DMS114 treated with DMSO at 0.1 percent for 48 hours (cell line): ENCODE measurements around the gene CIPC.

Source experiments
- DNase-seq: peaks from one replicate; lab custom pipeline; 2025; ENCODE audit not compliant: unreplicated experiment; lab: John Stamatoyannopoulos, UW

CIPC gene

GRCh38 chr14:77097700-77098528, at the start of gene CIPC:
Gene CIPC (plus strand): TSS chr14:77098258. CDS start chr14:77105709, 7,451 bp downstream.
- peak; percentile 95 for DNase-seq

GRCh38 chr14:77051116-77051515, 46.9 kb upstream of the CIPC start:
- no peak for DNase-seq

DNA sequence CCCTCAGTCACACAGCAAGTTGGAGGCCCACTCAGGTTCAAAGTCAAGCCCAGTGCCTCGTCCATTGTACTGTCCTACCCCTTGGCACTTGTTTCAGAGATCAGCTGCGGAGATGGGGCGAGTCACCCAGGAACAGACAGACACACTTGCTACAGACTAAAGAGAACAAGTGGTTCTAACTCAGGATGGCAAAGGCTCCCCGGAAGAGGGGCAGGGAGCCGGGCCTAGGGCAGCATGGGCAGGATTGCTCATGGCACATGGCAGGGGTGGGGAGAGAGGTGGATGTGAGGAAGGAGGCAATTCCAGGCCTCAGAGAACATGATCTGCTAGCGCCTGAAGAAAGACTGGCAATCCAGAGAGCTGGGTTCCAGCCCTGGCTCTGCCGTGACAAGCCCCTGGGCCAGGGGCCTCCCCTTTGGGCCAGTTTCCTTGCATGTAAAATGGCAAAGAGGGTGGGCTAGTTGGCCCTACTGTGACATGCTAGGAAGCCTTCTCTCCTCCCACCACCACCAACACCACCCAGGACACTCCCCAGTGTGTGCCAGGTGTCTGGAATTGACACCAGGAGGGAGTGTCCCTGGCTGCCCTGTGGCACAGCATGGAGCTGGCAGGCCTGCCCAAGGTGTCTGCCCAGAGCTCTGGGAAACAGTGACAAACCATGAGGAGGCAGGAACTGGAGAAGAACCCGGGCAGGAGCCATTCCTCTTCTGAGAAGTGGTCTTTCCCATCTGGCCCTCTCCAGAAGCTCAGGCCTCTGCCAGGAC, 45.6 kb upstream of the CIPC start:
- no peak for DNase-seq

- DNase-seq, result no peak
Observed at GRCh38 chr14:77053046-77053841, 44.8 kb upstream of the CIPC start.

DNA sequence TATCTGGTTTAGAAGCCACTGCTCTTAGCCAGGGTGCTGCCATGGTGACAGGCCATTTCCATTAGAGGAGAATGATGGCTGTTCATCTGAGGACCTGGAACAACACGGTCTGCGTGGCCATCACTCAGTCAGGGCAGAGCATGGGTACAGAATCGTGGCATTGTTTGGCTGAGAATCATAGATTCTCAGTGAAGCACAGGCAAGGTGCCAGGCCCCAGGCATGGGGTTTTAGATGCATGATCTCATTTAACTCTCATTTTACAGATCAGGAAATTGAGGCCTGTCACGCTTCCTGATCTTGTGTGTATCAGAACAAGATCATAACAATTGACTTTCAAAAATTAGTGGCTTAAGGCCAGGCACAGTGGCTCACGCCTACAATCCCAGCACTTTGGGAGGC, 42.8 kb upstream of the CIPC start:
- DNase-seq, result no peak

DNA sequence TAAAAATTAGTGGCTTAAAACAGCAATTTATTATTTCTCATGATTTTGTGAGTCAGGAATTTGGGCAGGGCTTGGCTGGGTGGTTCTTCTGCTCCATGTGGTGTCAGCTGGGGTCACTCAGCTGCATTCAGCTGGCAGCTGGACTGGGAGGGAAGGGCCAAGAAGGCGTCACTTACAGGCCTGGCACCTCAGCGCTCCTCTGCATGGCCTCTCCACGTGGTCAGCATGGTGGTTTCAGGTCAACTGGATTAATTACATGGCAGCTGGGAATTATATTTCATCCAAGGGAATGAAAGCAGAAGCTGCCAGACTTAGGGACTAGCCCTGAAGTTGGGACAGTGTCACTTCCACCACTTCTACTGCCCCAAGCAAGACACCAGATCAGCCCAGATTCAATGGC, 42.1 kb upstream of the CIPC start:
- DNase-seq, result no peak

DNA sequence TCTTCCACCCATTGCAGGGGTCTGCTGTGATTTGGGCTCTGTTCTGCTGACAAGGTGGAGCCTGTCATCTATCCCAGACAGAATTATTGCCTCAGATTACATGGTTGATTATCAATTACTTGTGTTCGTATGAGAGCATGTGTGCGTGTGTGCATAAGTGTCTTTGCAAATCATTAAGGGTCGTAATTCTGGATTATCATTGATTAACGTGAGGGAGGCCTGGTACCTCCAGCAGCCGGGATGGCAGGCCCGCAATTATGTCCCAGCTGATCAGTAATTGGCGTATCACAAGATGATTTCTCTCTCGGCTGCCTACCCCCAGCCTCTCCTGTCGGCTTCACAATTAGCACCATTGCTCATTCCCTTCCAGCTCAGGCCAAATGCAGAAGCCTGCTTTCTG, 39.9 kb upstream of the CIPC start:
- DNase-seq, result no peak

GRCh38 chr14:77058785-77059184, 39.3 kb upstream of the CIPC start:
- DNase-seq, result no peak

- no peak for DNase-seq
Observed at GRCh38 chr14:77059276-77059915, 38.7 kb upstream of the CIPC start.

GRCh38 chr14:77061630-77062257, 36.3 kb upstream of the CIPC start:
- no peak for DNase-seq

DNA sequence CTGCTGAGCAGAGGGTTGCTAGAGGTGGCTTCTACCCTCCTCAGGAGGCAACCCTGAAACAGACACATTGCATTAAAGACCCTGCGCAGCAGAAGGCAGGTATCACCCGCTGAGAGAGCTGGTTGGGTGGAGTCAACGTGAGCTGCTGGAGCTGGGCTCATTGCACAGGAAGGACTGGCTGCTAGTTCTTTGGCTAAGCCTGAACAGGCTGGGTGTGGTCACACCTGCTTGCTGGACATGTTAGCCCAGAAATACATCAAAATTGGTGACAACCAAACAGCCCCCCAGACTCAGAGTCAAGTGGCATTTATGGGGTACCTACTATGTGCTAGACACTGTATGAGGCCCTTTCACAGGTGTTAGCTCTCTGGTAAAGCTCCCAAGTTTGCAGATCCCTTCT, 35.8 kb upstream of the CIPC start:
- no peak for DNase-seq

- DNase-seq, result no peak
Observed at GRCh38 chr14:77063571-77064171, 34.4 kb upstream of the CIPC start.

- DNase-seq, result no peak
Observed at GRCh38 chr14:77064521-77065178, 33.4 kb upstream of the CIPC start.

- DNase-seq, result no peak
Observed at GRCh38 chr14:77065851-77066577, 32.0 kb upstream of the CIPC start.

GRCh38 chr14:77066578-77067172, 31.4 kb upstream of the CIPC start:
- DNase-seq, result no peak

DNA sequence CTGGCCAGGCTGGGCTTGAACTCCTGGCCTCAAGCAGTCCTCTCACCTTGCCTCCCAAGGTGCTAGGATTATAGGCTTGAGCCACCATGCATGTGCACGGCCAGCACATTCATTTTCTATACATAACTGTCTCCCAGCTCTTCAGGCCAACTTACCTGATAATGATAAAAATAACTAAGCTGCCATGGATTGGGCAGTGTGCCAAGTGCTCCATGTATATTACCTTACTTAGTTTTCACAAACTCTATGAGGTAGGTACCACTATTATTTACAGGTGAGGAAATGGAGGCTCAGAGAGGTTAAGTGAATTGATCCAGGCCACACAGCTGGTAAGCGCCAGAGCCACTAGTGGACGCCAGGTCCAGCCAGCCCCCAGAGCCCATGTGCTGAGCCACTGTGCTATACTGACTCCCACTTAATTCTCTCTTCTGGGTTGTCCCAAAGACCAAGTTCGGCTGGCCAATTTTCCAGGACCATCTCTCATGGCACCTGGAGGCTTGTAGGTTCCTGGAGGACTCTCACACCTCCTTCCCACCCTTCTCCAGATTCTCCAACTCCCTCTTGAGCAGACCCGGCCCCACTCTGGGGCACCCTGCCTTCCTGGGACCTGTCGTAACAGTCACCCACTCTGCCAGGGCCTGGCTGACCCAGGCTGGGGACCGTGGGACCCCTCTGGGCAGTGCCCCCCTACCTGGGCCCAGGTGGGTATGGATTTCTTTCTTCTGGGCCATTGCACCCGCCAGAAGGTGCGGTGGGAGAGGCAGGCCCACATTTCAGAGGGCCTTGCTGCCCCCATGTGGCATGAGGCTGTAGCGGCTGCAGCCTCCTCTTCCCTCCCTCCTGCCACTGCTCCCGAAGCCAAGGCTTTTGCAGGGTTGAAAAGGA, 30.2 kb upstream of the CIPC start:
- peak; percentile 48 for DNase-seq

GRCh38 chr14:77068517-77069200, 29.4 kb upstream of the CIPC start:
- DNase-seq, result no peak
